ENCODE data around the gene RANBP1. TPM values are rescaled to one million over a fixed set of nuclear protein-coding genes. Genes with fewer than 3 reads are reported as not detected.

RANBP1 gene
- total RNA-seq, 4 donors from 2014 or later: 79.4 to 147 (median 120) TPM

DNA sequence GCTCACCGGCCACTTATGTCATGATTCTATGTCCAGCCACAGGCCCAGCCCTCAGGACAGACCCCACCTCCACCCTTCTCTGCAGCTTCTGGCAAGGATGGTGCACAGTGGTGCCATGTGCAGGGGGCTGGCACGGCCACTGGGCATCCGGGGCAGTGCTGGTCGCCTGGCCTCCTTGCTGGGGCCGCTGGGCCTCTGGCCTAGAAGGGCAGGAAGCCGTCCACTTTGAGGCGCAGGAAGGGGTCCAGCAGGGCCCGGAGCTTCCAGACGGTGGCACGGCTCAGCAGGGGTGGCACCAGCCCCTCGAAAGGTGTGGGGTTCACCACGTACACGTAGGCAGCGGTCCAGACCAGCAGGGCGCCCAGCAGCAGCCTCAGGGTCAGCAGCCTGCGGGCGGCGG lies 32.5 kb downstream of the RANBP1 start:
- no peaks in the 10 kb centered on the region for H3K4me1 ChIP-seq
- H3K9me3 ChIP-seq: no peaks in the 10 kb centered on the region
- no peak for DNase-seq
- in situ Hi-C loops (cut with MboI; ENCODE audit: low sequenced_read_pairs in 4 of 4) (no loop called here), intact Hi-C loops (cut with DNase I; ENCODE audit: low total_unique reads) (no loop called here)
- no peak overlapping the region for H3K27ac ChIP-seq
- no peak overlapping the region for H3K4me3 ChIP-seq
- ATAC-seq: no peak
- H3K36me3 ChIP-seq: no peaks in the 10 kb centered on the region
- no peaks in the 10 kb centered on the region for H3K27me3 ChIP-seq
- no peak for TF ChIP-seq POLR2A (IDR thresholded peaks at IDR 0.05)
- TF ChIP-seq, protein P1, sequence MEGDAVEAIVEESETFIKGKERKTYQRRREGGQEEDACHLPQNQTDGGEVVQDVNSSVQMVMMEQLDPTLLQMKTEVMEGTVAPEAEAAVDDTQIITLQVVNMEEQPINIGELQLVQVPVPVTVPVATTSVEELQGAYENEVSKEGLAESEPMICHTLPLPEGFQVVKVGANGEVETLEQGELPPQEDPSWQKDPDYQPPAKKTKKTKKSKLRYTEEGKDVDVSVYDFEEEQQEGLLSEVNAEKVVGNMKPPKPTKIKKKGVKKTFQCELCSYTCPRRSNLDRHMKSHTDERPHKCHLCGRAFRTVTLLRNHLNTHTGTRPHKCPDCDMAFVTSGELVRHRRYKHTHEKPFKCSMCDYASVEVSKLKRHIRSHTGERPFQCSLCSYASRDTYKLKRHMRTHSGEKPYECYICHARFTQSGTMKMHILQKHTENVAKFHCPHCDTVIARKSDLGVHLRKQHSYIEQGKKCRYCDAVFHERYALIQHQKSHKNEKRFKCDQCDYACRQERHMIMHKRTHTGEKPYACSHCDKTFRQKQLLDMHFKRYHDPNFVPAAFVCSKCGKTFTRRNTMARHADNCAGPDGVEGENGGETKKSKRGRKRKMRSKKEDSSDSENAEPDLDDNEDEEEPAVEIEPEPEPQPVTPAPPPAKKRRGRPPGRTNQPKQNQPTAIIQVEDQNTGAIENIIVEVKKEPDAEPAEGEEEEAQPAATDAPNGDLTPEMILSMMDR (IDR thresholded peaks at IDR 0.05 in 4 of 5, conservative IDR thresholded peaks at IDR 0.05 in 1 of 5): no peak

DNA sequence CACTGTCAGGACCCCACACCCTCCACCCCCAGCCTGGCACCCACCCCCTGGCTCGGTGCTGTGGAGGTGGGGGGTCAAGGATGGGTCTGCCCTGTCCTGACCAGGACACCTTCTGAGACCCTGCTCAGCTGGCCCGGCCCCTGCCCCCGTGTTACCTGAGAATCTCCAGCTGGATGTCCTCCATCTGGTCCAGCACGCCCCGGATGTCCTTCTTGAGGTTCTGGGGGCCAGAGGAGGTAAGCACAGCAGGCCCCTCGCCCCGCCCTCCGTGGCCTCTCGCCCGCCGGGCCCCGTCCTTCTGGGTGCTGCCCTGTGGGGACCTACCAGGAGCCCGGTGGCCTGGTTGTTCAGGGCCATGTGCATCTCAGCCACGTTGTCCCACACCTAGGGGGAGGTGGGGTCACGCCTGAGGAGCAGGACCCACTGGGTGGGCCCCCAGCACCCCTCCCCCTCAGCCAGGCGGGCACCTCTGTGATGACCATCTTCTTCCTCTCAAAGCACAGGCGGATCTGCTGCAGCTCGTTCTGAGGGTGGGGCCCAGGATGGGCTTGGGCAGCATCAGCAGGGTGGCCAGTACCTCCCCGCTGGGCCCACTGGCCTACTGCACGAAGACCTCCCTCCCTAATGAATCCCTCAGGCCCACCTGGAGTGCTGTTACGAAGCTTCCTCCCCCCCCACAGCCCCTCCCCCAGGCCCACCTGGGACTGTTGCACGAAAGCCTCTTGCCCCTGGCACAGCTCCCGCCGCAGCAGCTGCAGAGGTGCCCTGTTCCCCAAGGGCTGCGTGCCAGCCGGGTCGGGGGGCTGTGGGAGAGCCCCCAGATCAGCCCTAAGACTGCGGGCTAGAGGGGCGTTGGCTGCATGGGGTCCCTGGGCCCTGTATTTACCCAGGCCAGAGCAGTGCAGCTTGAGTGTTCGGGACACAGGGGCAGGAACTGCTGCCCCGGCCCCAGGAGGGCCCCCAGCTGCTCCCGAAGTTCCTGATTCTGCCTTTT lies 33.6 kb downstream of the RANBP1 start:
- Histone ChIP-seq H3K27ac (no peak overlapping the region), H3K4me3 (no peak overlapping the region), H3K36me3 (no peaks in the 10 kb centered on the region), H3K27me3 (no peaks in the 10 kb centered on the region), H3K9me3 (no peaks in the 10 kb centered on the region), H3K4me1 (no peaks in the 10 kb centered on the region)
- no peak for TF ChIP-seq POLR2A (IDR thresholded peaks at IDR 0.05)
- TF ChIP-seq, protein P1 (IDR thresholded peaks at IDR 0.05 in 4 of 5, conservative IDR thresholded peaks at IDR 0.05 in 1 of 5): no peak
- DNase-seq: no peak
- no peak for ATAC-seq
- intact Hi-C loops (cut with DNase I; ENCODE audit: low total_unique reads): no loop called here
- in situ Hi-C loops (cut with MboI; ENCODE audit: low sequenced_read_pairs in 4 of 4): loop anchor here (10.0 kb wide), 1 partner anchor 145 kb away; no protein-coding TSS in a partner anchor

GRCh38 chr22:20150381-20151275 lies 34.7 kb downstream of the RANBP1 start, which contains the start of gene CCDC188:
Gene CCDC188, minus strand, starts transcription at chr22:20151055. Its CDS starts 69 bp downstream, at chr22:20150986.
- H3K36me3 ChIP-seq: no peaks in the 10 kb centered on the region
- ATAC-seq (no peak), DNase-seq (no peak)
- no peak within 1 kb of the TSS for H3K27ac ChIP-seq
- no peaks in the 10 kb centered on the region for H3K9me3 ChIP-seq
- in situ Hi-C loops (cut with MboI; ENCODE audit: low sequenced_read_pairs in 4 of 4) (loop anchor here (10.0 kb wide), 1 partner anchor 144 kb away; no protein-coding TSS in a partner anchor), intact Hi-C loops (cut with DNase I; ENCODE audit: low total_unique reads) (no loop called here)
- no peaks in the 10 kb centered on the region for H3K4me1 ChIP-seq
- TF ChIP-seq POLR2A (IDR thresholded peaks at IDR 0.05): no peak
- TF ChIP-seq, protein P1 (IDR thresholded peaks at IDR 0.05 in 4 of 5, conservative IDR thresholded peaks at IDR 0.05 in 1 of 5): no peak
- no peaks in the 10 kb centered on the region for H3K27me3 ChIP-seq
- H3K4me3 ChIP-seq: no peak within 1 kb of the TSS

GRCh38 chr22:20151276-20151588 lies 35.3 kb downstream of the RANBP1 start:
- no peaks in the 10 kb centered on the region for H3K4me1 ChIP-seq
- intact Hi-C loops (cut with DNase I; ENCODE audit: low total_unique reads) (no loop called here), in situ Hi-C loops (cut with MboI; ENCODE audit: low sequenced_read_pairs in 4 of 4) (loop anchor here (10.0 kb wide), 1 partner anchor 144 kb away; no protein-coding TSS in a partner anchor)
- no peaks in the 10 kb centered on the region for H3K9me3 ChIP-seq
- no peak for DNase-seq
- H3K4me3 ChIP-seq: no peak overlapping the region
- no peaks in the 10 kb centered on the region for H3K36me3 ChIP-seq
- H3K27ac ChIP-seq: no peak overlapping the region
- TF ChIP-seq POLR2A (IDR thresholded peaks at IDR 0.05): no peak
- H3K27me3 ChIP-seq: no peaks in the 10 kb centered on the region
- no peak for ATAC-seq

Measured in gastrocnemius medialis (tissue), 4 donors.